IPS DF 6.9 (cell line): ENCODE data around the gene TMEFF1.

ENCODE experiments used
- DNase-seq: peaks from one replicate; pipeline ENCODE4 v3.0.0-alpha.2; 2013; ENCODE audit warnings: low read depth, low spot score
- H3K27ac ChIP-seq: one replicate; pipeline ENCODE4 v1.5.1; 2013; ENCODE audit warnings: low read length, control low read depth
- H3K27me3 ChIP-seq: 2 replicates; pipeline ENCODE4 v1.6.1; 2013; ENCODE audit warnings: mild to moderate bottlenecking, low read length; ENCODE audit not compliant: control insufficient read depth, insufficient read depth
- H3K36me3 ChIP-seq: 2 replicates; pipeline ENCODE4 v1.6.1; 2013; ENCODE audit warnings: low read length; ENCODE audit not compliant: control insufficient read depth, insufficient read depth
- H3K4me1 ChIP-seq: 2 replicates; pipeline ENCODE4 v1.6.1; 2013; ENCODE audit warnings: low read length; ENCODE audit not compliant: control insufficient read depth, insufficient read depth
- H3K4me3 ChIP-seq: 2 replicates; pipeline ENCODE4 v1.5.1; 2013; ENCODE audit warnings: mild to moderate bottlenecking, low read length
- H3K9me3 ChIP-seq: 2 replicates; pipeline ENCODE4 v1.6.1; 2013; ENCODE audit warnings: low read length, inconsistent platforms; ENCODE audit not compliant: control insufficient read depth, insufficient read depth
- WGBS: extraction: QIAGEN DNeasy Blood & Tissue Kit; methylation state at CpG from one replicate; pipeline ENCODE4 v1.1.7; 2013; ENCODE audit warnings: mixed read lengths, missing lambda C conversion rate; ENCODE audit not compliant: insufficient read length, insufficient coverage; 5-methylcytosine and 5-hydroxymethylcytosine counted together

TMEFF1 gene

DNA sequence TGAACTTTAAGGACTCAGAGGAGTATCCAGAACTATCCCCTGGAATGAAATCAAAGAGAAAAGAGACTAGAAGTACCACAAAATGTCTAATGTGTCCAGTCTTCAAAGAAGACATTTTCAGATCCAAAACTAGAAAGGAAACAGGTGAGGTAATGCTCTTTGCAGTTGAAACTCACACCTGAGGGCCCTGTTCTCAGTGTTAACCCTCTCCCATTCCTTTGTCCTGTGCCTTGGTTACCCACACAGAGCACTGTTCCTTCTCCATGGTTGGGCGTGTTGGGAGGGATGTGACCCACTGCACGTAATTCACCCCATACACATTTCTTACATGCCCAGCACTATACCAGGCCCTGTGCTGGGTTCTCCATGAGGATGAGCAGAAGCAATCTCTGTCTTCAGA, 24.7 kb upstream of the TMEFF1 start:
- no peaks in the 10 kb centered on the region for H3K9me3 ChIP-seq
- H3K4me3 ChIP-seq, result no peak overlapping the region
- no peaks in the 10 kb centered on the region for H3K27me3 ChIP-seq
- H3K4me1 ChIP-seq, result no peaks in the 10 kb centered on the region
- H3K27ac ChIP-seq, result no peak overlapping the region
- no peak for DNase-seq
- no CpG with 5 or more reads among the region's 2 CpGs for WGBS
- peaks cover 3% of the 10 kb centered on the region; the same call in 1 of the 2 replicates for H3K36me3 ChIP-seq

DNA sequence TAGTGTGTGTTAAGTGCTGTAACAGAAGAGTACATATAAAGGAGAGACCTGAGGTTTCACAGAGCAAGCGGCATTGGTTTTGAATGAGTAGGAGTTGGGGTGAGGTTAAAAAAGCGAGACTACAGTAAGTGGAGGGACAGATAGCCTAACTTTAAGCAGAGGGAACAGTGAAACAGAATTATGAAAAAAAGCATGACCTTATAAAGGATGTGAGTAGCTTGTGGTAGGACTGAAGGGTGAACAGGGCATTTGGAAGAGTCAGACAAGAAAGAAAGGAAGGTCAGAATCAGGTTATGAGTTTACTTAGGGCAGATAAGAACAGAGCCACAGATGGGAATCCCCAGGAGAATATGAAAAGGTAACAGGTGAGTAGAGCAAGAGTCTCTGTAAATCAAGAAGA, 23.5 kb upstream of the TMEFF1 start:
- Histone ChIP-seq H3K27me3 (no peaks in the 10 kb centered on the region), H3K4me1 (no peaks in the 10 kb centered on the region), H3K4me3 (no peak overlapping the region), H3K27ac (no peak overlapping the region), H3K9me3 (no peaks in the 10 kb centered on the region), H3K36me3 (peaks cover 3% of the 10 kb centered on the region; the same call in 1 of the 2 replicates)
- no peak for DNase-seq
- no CpG with 5 or more reads among the region's 2 CpGs for WGBS

DNA sequence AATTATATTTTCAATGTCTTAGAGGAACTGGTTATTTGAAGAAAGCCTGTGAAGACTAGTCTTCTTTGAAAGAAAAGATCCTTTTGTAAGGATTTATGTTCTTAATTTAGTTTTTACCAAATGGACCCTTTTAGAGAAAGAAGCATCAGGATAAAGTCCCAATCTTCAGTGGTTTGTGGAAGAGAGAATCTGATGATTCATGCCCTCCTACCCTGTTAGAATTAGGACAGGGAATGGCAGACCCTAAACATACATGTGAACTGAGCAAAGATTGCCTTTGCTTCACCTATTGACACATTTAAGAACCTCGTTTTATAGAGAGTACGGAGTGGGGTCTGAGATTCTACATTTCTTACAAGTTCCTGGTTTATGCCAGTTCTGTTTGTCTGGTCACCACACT, 20.1 kb upstream of the TMEFF1 start:
- DNase-seq, result no peak
- Histone ChIP-seq H3K27ac (no peak overlapping the region), H3K4me1 (no peaks in the 10 kb centered on the region), H3K4me3 (no peak overlapping the region), H3K27me3 (no peaks in the 10 kb centered on the region), H3K36me3 (peaks cover 3% of the 10 kb centered on the region; the same call in 1 of the 2 replicates), H3K9me3 (no peaks in the 10 kb centered on the region)
- WGBS, result no CpG with 5 or more reads among the region's 2 CpGs

DNA sequence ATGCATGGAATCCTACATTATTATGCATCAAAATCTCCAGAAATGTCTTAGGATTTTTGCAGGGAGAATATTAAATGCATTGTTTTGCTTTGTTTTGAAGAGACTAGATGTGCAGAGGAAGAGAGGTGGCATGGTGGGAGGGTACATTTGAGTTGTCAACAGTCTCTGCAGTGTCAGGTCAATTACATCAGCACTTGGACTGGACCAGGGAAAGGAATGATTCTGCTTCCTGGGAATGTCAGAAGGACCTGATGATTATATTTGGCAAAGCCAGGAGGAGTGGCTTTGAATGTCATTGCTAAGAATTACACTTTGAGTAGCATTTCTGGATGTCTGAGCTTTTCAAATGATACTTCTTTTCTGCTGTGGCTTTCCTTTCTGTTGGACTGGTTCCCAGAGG, 17.5 kb upstream of the TMEFF1 start:
- Histone ChIP-seq H3K9me3 (no peaks in the 10 kb centered on the region), H3K36me3 (no peaks in the 10 kb centered on the region), H3K4me3 (no peak overlapping the region), H3K27me3 (no peaks in the 10 kb centered on the region), H3K4me1 (no peaks in the 10 kb centered on the region; the same call in 1 of the 2 replicates), H3K27ac (no peak overlapping the region)
- no peak for DNase-seq

DNA sequence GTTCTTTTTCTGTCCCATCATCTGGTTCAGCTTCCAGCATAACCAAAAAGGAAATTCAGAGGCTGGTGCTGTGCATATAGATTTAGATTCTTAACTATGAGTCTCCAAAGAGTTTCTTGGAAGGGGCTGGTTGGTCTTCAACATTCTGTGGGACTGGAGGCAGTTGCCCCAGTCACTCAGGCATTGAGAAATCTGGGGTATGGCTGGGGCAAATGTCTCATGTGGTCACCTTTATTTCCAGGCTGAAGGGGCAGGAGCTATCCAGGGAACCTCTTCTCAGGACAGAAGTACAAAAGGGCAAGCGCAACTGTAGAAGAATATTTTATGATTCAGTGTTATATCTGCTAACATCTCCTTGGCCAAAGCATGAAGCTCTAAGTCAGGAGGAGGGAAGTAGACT, 15.4 kb upstream of the TMEFF1 start:
- no CpG with 5 or more reads among the region's 1 CpG for WGBS
- Histone ChIP-seq H3K27me3 (no peaks in the 10 kb centered on the region), H3K4me1 (no peaks in the 10 kb centered on the region; the same call in none of the 2 replicates), H3K27ac (no peak overlapping the region), H3K9me3 (no peaks in the 10 kb centered on the region), H3K36me3 (no peaks in the 10 kb centered on the region), H3K4me3 (no peak overlapping the region)
- no peak for DNase-seq

DNA sequence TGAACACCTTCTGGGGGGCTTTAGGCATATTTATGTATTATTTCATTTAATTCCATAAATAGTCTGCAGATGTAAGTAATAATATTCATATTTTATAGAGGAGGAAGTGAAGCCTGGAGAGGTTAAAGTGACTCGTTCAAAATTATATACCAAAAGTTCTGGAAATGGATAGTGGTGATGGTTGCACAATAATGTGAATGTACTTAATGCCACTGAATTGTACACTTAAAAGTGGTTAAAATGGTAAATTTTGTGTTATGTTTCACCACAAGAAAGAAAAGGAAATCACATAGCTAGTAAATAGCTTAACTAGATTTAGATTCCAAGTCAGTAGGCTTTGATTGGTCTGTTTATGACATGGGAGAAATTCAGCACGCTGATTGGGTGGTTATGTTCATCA, 13.0 kb upstream of the TMEFF1 start:
- no peaks in the 10 kb centered on the region; the same call in none of the 2 replicates for H3K4me1 ChIP-seq

DNA sequence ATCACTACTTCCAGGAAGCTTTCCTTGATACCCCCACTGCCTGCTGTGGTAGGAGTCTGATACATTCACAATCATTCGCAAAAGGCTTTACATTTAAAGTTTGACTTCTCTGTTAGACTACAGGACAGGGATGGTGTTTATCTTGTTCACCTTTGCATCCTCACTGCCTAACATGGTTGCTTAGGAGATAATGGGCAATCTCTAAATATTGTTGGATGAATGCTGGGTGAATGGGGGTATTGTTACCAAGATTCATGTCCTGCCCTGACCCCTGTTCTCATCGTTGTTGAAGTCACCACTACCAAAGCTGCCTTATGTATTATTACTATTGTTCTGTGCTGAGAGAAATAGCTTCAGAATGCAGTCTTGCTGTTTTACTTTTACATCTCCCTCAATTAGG, 7.7 kb upstream of the TMEFF1 start:
- no peak for DNase-seq
- H3K27ac ChIP-seq, result no peak overlapping the region
- H3K4me3 ChIP-seq, result no peak overlapping the region
- no peaks in the 10 kb centered on the region for H3K9me3 ChIP-seq
- H3K27me3 ChIP-seq, result no peaks in the 10 kb centered on the region
- H3K4me1 ChIP-seq, result no peaks in the 10 kb centered on the region; the same call in 1 of the 2 replicates
- H3K36me3 ChIP-seq, result no peaks in the 10 kb centered on the region
- WGBS, result no CpG with 5 or more reads among the region's 2 CpGs

More for the DNA sequence above, 13.0 kb upstream of the TMEFF1 start:
- H3K4me3 ChIP-seq, result no peak overlapping the region
- no peaks in the 10 kb centered on the region for H3K36me3 ChIP-seq
- DNase-seq, result no peak
- no peak overlapping the region for H3K27ac ChIP-seq
- no peaks in the 10 kb centered on the region for H3K27me3 ChIP-seq
- no peaks in the 10 kb centered on the region for H3K9me3 ChIP-seq
- WGBS, result no CpG with 5 or more reads among the region's 2 CpGs

DNA sequence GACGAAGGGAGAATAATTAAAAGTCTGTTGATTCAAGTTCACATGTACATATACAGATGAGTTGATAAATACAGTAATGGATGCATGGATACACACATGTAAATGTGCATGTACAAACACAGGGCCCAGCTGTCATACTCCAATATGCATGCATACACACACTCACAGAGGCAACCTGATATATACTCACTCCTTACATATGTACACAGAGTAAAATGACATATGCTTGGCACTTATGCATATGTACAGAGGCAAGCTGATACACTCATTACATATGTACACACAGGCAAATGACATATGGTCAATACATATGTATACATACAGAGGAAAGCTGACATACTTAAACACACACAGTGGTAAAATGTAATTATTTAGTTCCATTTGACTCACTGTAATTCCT, 7.2 kb upstream of the TMEFF1 start:
- no peak overlapping the region for H3K27ac ChIP-seq
- no peaks in the 10 kb centered on the region for H3K27me3 ChIP-seq
- H3K36me3 ChIP-seq, result no peaks in the 10 kb centered on the region
- no peak overlapping the region for H3K4me3 ChIP-seq
- no peaks in the 10 kb centered on the region; the same call in 1 of the 2 replicates for H3K4me1 ChIP-seq
- no peak for DNase-seq
- H3K9me3 ChIP-seq, result no peaks in the 10 kb centered on the region
- WGBS, result no CpG with 5 or more reads among the region's 1 CpG

DNA sequence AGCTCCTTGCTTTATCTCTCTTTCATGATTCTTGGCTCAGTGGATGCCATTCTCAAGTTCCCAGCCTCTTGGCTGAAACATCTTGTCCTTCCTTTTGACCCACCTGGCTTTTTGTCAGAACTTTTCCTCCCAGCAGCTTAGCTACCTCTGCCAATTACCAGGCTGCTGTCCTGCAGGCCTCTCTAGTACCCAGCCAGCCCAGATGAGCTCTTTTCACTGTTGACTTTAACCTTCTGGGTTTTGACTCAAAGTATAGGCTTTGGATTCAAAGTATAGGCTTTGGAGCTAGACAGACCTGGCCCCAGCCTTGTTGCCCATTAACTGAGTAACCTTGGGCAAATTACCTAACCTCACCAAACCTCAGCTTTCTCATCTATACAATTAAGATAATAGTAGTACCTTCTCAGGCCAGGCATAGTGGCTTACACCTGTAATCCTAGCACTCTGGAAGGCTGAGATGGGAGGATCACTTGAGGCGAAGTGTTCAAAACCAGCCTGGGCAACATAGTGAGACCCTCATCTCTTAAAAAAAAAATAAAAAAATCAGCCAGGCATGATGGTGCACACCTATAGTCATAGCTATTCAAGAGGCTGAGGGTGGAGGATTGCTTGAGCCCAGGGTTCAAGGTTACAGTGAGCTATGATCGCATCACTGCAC, 6.6 kb upstream of the TMEFF1 start:
- H3K27me3 ChIP-seq, result no peaks in the 10 kb centered on the region
- no peak overlapping the region for H3K4me3 ChIP-seq
- no peak for DNase-seq
- no peaks in the 10 kb centered on the region; the same call in 1 of the 2 replicates for H3K4me1 ChIP-seq
- H3K27ac ChIP-seq, result no peak overlapping the region
- WGBS, result no CpG with 5 or more reads among the region's 2 CpGs
- H3K36me3 ChIP-seq, result no peaks in the 10 kb centered on the region
- H3K9me3 ChIP-seq, result no peaks in the 10 kb centered on the region

DNA sequence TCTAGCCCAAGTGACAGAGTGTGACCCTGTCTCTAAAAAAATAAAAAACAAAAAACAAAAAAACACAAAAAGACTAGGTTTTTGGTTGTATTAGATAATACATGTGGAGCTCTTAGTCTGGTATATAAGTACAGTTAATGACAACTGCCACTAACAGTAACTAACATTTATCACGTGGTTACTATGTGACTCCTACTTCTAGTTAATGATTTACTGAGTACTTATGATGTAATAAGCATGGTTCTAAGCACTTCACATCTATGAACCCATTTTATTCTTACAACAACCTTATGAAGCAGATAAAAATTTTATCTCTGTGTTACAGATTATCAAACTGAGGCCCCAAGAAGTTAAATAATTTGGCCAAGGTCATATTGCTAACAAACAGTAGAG, 6.1 kb upstream of the TMEFF1 start:
- no CpG with 5 or more reads among the region's 1 CpG for WGBS
- no peak overlapping the region for H3K27ac ChIP-seq

DNA sequence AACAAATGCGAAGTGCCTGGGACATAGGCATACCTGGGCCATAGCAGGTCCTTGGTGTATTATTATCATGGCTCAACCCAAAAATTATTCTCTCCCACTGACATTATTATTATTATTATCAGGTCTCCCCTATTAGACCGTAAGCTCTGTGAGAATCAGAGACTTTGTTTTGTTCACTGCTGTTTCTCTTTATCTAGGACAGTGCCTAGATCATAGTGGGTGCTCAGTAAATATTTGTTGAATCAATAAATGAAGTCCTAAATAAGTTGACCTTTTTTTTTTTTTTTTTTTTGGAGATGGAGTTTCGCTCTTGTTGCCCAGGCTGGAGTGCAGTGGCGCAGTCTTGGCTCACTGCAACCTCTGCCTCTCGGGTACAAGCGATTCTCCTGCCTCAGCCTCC, 4.9 kb upstream of the TMEFF1 start:
- H3K27ac ChIP-seq, result no peak overlapping the region
- no peaks in the 10 kb centered on the region for H3K27me3 ChIP-seq
- no peaks in the 10 kb centered on the region for H3K36me3 ChIP-seq
- no peak for DNase-seq
- no peaks in the 10 kb centered on the region for H3K4me1 ChIP-seq
- H3K4me3 ChIP-seq, result no peak overlapping the region
- WGBS, result no CpG with 5 or more reads among the region's 6 CpGs
- no peaks in the 10 kb centered on the region for H3K9me3 ChIP-seq

More for the DNA sequence above, 6.1 kb upstream of the TMEFF1 start:
- H3K4me1 ChIP-seq, result no peaks in the 10 kb centered on the region; the same call in 1 of the 2 replicates
- no peaks in the 10 kb centered on the region for H3K27me3 ChIP-seq
- no peaks in the 10 kb centered on the region for H3K36me3 ChIP-seq
- H3K4me3 ChIP-seq, result no peak overlapping the region
- H3K9me3 ChIP-seq, result no peaks in the 10 kb centered on the region
- no peak for DNase-seq
